GM13976 (cell line): ENCODE measurements around the gene PLEKHA4.
"Not testable (repeated sequence)": the region's sequence is repeated elsewhere in the genome, so short reads cannot be mapped to it uniquely, and the experiment has no call there.

Experiments
- DNase-seq: peaks from one replicate; pipeline ENCODE4 v3.0.0; 2012; ENCODE audit warnings: low spot score
- in situ Hi-C: fragments of 300-500 bp; cut with MboI; formaldehyde crosslinking; loops from one replicate; pipeline ENCODE4 v1.12.0; 2022; ENCODE audit warnings: low sequenced_read_pairs, mixed read lengths, inconsistent platforms; ENCODE audit not compliant: unreplicated experiment
- TF ChIP-seq, protein P1 (sequence below): IDR thresholded peaks from 2 replicates; pipeline ENCODE4 v1.5.1; 2012; ENCODE audit warnings: borderline replicate concordance, mild to moderate bottlenecking; ENCODE audit not compliant: insufficient read depth; ENCODE audit errors: extremely low read depth, missing control alignments, control extremely low read depth

Gene PLEKHA4

DNA sequence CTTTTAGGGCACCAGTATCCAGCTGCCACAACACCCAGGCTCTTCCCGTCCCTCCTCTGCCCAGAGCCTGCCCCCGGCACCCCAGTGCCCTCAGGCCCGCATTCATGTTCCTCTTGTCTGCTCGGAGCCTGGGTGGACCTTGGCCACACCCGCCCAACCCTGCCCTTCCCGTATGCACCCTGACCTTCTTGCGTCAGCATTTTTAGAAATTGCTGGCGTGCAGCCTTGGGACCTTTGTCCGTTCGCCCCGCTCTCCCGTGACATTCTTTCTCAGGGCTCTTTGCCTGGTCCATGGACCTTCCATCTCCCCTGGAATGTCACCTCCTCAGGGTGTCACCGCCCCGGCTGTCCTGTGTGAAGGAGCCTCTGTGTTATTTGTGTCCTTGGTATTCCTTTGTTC is 39.3 kb upstream of the PLEKHA4 start:
- TF ChIP-seq, protein P1, sequence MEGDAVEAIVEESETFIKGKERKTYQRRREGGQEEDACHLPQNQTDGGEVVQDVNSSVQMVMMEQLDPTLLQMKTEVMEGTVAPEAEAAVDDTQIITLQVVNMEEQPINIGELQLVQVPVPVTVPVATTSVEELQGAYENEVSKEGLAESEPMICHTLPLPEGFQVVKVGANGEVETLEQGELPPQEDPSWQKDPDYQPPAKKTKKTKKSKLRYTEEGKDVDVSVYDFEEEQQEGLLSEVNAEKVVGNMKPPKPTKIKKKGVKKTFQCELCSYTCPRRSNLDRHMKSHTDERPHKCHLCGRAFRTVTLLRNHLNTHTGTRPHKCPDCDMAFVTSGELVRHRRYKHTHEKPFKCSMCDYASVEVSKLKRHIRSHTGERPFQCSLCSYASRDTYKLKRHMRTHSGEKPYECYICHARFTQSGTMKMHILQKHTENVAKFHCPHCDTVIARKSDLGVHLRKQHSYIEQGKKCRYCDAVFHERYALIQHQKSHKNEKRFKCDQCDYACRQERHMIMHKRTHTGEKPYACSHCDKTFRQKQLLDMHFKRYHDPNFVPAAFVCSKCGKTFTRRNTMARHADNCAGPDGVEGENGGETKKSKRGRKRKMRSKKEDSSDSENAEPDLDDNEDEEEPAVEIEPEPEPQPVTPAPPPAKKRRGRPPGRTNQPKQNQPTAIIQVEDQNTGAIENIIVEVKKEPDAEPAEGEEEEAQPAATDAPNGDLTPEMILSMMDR: no peak
- in situ Hi-C loops: no loop called here
- no peak for DNase-seq

DNA sequence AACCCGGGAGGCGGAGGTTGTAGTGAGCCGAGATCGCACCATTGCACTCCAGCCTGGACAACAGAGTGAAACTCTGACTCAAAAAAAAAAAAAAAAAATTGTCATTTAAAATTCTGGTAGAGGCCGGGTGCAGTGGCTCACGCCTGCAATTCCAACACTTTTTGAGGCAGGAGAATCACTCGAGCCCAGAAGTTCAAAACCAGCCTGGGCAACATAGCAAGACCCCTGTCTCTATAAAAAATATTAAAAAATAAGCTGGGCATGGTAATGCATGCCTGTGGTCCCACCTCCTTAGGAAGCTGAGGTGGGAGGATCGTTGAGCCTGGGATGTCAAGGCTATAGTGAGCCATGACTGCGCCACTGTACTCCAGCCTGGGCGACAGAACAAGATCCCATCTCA is 37.9 kb upstream of the PLEKHA4 start:
- in situ Hi-C loops: no loop called here
- no peak for DNase-seq
- TF ChIP-seq, protein P1: no peak

- DNase-seq: no peak
- in situ Hi-C loops: no loop called here
- TF ChIP-seq, protein P1: no peak
These were observed 37.2 kb upstream of the PLEKHA4 start for GRCh38 chr19:48905664-48906063.

GRCh38 chr19:48903788-48904187 is 35.4 kb upstream of the PLEKHA4 start:
- DNase-seq, in situ Hi-C loops: not testable (repeated sequence)

GRCh38 chr19:48902291-48902690 is 33.9 kb upstream of the PLEKHA4 start:
- in situ Hi-C loops, DNase-seq: not testable (repeated sequence)

DNA sequence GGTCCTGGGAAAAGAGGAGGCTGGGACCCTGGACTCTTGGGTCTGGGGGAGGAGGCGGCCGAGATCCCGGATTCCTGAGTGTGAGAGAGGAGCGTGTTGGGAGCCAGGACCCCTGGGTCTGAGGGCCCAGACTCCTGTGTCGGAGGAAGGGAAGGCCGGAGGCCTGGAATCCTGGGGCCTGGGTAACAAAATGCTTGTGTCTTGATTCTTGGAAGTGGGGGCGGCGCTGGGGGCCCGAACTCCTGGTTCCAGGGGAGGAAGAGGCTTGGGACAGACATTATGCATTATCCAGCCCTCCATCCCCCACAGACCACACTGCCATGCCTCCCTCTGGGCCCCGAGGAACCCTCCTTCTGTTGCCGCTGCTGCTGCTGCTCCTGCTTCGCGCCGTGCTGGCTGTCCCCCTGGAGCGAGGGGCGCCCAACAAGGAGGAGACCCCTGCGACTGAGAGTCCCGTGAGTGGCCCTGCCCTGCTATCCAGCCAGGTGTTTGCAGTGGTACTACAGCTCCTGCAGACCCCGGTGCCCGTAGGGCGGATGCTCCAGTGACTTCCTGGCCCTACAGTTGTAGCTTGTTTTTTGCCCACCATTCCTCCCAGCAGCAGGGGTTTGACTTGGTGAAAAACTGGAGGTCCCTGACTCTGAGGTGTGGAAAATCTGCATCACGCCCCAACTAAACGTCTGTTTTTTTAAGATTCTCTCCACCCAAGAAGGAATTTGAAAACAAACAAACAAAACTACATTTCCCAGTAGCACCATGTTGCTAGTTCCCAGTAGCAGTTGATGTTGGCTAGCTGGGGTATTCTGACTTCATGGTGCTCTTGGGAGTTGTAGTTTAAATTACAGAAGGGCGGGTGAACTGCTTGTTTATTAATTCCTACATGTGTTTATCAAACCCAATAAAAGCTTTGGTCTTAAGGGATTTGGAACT is 32.3 kb upstream of the PLEKHA4 start:
- DNase-seq: peak; percentile 68
- in situ Hi-C loops: no loop called here
- TF ChIP-seq, protein P1: no peak

DNA sequence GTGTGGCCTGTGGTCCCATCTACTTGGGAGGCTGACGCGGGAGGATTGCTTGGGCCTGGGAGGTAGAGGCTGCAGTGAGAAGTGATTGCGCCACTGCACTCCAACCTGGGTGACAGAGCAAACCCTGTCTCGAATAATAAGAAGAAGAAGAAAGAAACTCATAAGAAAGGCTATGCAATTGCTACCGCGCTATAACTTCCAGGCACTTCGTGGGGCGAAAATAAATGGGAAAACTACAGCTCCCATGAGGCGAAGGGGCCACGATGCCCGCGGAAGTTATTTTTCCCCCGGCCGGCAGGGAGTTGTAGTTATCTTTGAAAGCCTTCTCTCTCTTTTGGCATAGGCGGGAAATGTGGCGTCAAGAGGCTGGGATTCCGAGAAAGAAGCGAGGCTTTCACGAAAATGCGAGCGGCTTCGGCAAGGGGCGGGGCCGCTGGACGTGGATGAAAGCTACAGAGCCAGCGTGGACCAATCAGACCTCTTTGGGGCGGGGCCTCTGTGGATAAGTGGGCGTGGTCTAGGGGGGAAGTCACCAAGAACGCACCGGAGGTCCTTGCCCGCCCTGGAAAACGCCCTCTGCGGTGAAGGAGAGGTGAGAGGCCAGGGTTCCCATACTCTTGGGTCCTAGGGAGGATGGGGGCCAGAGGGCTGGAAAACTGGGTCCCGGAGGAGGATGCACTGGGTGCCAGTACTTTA is 31.5 kb upstream of the PLEKHA4 start, which contains the start of gene NUCB1:
Gene NUCB1, plus strand, starts transcription at position 532 of the 696 bp plus-strand sequence. CDS start 485 bp downstream, outside the sequence.
- in situ Hi-C loops: no loop called here
- TF ChIP-seq, protein P1: no peak
- DNase-seq: peak; percentile 99

DNA sequence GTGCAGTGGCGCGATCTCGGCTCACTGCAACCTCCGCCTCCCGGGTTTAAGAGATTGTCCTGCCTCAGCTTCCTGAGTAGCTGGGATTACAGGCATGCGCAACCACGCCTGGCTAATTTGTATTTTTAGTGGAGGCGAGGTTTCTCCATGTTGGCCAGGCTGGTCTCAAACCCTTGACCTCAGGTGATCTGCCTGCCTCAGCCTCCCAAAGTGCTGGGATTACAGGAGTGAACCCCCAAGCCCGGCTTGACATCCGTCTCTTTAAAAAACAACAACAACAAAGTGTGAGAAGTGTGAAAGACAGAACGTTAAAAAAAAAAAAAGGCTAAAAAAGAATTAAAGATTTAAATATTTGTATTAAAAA is 31.0 kb upstream of the PLEKHA4 start:
- DNase-seq, in situ Hi-C loops: not testable (repeated sequence)
